Body of pancreas (tissue), 4 donors: ENCODE data around the gene ARL8B.

ENCODE experiments used
- POLR2A ChIP-seq, 3 donors: fragments of 450-650 bp; IDR thresholded peaks; one replicate each; pipeline ENCODE4 v1.6.1; 2016; ENCODE audit warnings: antibody characterized with exemption in 3 of 3, mild to moderate bottlenecking in 2 of 3
- TF ChIP-seq, protein P1 (sequence below), 7 experiments: fragments of 450-650 bp in 4 of 7; fragments of 200-600 bp in 3 of 7; sonication (generic) in 3 of 7; IDR thresholded peaks; one replicate each; pipeline ENCODE4 v1.5.1; 2016 to 2019; ENCODE audit warnings: antibody characterized with exemption in 7 of 7

- TF ChIP-seq, protein P1, sequence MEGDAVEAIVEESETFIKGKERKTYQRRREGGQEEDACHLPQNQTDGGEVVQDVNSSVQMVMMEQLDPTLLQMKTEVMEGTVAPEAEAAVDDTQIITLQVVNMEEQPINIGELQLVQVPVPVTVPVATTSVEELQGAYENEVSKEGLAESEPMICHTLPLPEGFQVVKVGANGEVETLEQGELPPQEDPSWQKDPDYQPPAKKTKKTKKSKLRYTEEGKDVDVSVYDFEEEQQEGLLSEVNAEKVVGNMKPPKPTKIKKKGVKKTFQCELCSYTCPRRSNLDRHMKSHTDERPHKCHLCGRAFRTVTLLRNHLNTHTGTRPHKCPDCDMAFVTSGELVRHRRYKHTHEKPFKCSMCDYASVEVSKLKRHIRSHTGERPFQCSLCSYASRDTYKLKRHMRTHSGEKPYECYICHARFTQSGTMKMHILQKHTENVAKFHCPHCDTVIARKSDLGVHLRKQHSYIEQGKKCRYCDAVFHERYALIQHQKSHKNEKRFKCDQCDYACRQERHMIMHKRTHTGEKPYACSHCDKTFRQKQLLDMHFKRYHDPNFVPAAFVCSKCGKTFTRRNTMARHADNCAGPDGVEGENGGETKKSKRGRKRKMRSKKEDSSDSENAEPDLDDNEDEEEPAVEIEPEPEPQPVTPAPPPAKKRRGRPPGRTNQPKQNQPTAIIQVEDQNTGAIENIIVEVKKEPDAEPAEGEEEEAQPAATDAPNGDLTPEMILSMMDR (IDR thresholded peaks at IDR 0.05): no peak
- TF ChIP-seq POLR2A (IDR thresholded peaks at IDR 0.05): no peak
Measured at GRCh38 chr3:5202222-5202621, 80.1 kb downstream of the ARL8B start.
